Kidney epithelial cell (primary cell): Measurements from ENCODE around the gene SERPINB7. TPM values are rescaled to one million over a fixed set of nuclear protein-coding genes. Genes with fewer than 3 reads are reported as not detected.

Experiments used
- DNase-seq: peaks from one replicate; pipeline ENCODE4 v3.0.0-alpha.2; 2010; ENCODE audit warnings: low read depth
- H3K27me3 ChIP-seq: 2 replicates; pipeline ENCODE4 v1.6.0; 2011; ENCODE audit warnings: low read length; ENCODE audit not compliant: control insufficient read depth, insufficient read depth
- H3K36me3 ChIP-seq: 2 replicates; pipeline ENCODE4 v1.5.1; 2011; ENCODE audit warnings: low read length; ENCODE audit not compliant: control insufficient read depth, insufficient read depth
- H3K4me3 ChIP-seq: 2 replicates; pipeline ENCODE4 v1.5.1; 2011; ENCODE audit warnings: low read depth, mild to moderate bottlenecking, control low read depth, low read length
- CTCF ChIP-seq: IDR thresholded peaks from 2 replicates; pipeline ENCODE4 v1.5.1; 2011; ENCODE audit warnings: mild to moderate bottlenecking, moderate library complexity, low read length, control low read depth, inconsistent platforms; ENCODE audit not compliant: insufficient read depth, poor library complexity, severe bottlenecking
- total RNA-seq: library from RNA; depleted of rRNA; stranded (reverse); fragments of >200 nt; gene quantifications from 2 replicates; pipeline ENCODE4 v1.2.3, GENCODE V29; 2015

The SERPINB7 gene
- 2.2 and 3.1 TPM in 2 replicates for total RNA-seq

- no peak for TF ChIP-seq CTCF
- Histone ChIP-seq H3K27me3 (no peaks in the 10 kb centered on the region), H3K36me3 (no peaks in the 10 kb centered on the region), H3K4me3 (no peak within 1 kb of the TSS)
- peak; percentile 83 for DNase-seq
Observed at GRCh38 chr18:63775166-63775730, at the start of gene SERPINB7. TSS of gene SERPINB7 (plus strand) at chr18:63775418. CDS start at chr18:63782373, 6,955 bp downstream.

GRCh38 chr18:63725682-63726480 is 49.3 kb upstream of the SERPINB7 start:
- no peak overlapping the region for H3K4me3 ChIP-seq
- TF ChIP-seq CTCF, result no peak
- H3K27me3 ChIP-seq, result no peaks in the 10 kb centered on the region
- no peaks in the 10 kb centered on the region for H3K36me3 ChIP-seq
- no peak for DNase-seq

GRCh38 chr18:63730773-63731172 is 44.4 kb upstream of the SERPINB7 start:
- Histone ChIP-seq H3K4me3 (no peak overlapping the region), H3K36me3 (no peaks in the 10 kb centered on the region), H3K27me3 (no peaks in the 10 kb centered on the region)
- no peak for TF ChIP-seq CTCF
- no peak for DNase-seq

GRCh38 chr18:63731215-63731614 is 44.0 kb upstream of the SERPINB7 start:
- Histone ChIP-seq H3K27me3 (no peaks in the 10 kb centered on the region), H3K4me3 (no peak overlapping the region), H3K36me3 (no peaks in the 10 kb centered on the region)
- DNase-seq, result no peak
- no peak for TF ChIP-seq CTCF

GRCh38 chr18:63736876-63737275 is 38.3 kb upstream of the SERPINB7 start:
- no peak for TF ChIP-seq CTCF

GRCh38 chr18:63741769-63742168 is 33.4 kb upstream of the SERPINB7 start:
- Histone ChIP-seq H3K27me3 (no peaks in the 10 kb centered on the region), H3K36me3 (no peaks in the 10 kb centered on the region), H3K4me3 (no peak overlapping the region)
- no peak for DNase-seq
- peak; percentile 25 for TF ChIP-seq CTCF

More at GRCh38 chr18:63736876-63737275, 38.3 kb upstream of the SERPINB7 start:
- no peaks in the 10 kb centered on the region for H3K36me3 ChIP-seq
- H3K4me3 ChIP-seq, result no peak overlapping the region
- no peaks in the 10 kb centered on the region for H3K27me3 ChIP-seq
- DNase-seq, result peak; percentile 32
